ENCODE results near the gene CFAP46. TPM values are rescaled to one million over a fixed set of nuclear protein-coding genes. Genes with fewer than 3 reads are reported as not detected.

Gene CFAP46
- total RNA-seq, 2 donors from 2014 or later = 0.35 to 1.5 TPM

DNA sequence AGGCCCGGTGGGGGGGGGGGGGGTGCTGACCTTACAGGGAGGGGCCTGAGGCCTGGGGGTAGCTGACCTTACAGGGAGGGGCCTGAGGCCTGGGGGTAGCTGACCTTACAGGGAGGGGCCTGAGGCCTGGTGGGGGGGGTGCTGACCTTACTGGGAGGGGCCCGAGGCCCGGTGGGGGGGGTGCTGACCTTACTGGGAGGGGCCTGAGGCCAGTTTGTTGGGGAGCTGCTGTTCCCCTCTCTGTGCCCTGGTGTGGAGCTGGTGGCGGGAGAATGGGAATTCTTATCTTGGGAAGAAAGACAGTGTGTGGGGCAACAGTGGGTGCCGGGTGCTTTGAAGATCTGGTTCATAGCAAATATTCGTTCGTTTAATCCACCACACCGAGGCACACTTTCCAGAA is 46.6 kb upstream of the CFAP46 start:
- H3K27ac ChIP-seq = no peak overlapping the region
- DNase-seq (ENCODE audit: low spot score) = no peak
- TF ChIP-seq, protein P1, sequence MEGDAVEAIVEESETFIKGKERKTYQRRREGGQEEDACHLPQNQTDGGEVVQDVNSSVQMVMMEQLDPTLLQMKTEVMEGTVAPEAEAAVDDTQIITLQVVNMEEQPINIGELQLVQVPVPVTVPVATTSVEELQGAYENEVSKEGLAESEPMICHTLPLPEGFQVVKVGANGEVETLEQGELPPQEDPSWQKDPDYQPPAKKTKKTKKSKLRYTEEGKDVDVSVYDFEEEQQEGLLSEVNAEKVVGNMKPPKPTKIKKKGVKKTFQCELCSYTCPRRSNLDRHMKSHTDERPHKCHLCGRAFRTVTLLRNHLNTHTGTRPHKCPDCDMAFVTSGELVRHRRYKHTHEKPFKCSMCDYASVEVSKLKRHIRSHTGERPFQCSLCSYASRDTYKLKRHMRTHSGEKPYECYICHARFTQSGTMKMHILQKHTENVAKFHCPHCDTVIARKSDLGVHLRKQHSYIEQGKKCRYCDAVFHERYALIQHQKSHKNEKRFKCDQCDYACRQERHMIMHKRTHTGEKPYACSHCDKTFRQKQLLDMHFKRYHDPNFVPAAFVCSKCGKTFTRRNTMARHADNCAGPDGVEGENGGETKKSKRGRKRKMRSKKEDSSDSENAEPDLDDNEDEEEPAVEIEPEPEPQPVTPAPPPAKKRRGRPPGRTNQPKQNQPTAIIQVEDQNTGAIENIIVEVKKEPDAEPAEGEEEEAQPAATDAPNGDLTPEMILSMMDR (IDR thresholded peaks at IDR 0.05) = no peak
- H3K4me3 ChIP-seq = no peak overlapping the region
- H3K9me3 ChIP-seq = no peaks in the 10 kb centered on the region
- no peaks in the 10 kb centered on the region for H3K36me3 ChIP-seq
- H3K4me1 ChIP-seq = no peaks in the 10 kb centered on the region
- no peaks in the 10 kb centered on the region for H3K27me3 ChIP-seq

DNA sequence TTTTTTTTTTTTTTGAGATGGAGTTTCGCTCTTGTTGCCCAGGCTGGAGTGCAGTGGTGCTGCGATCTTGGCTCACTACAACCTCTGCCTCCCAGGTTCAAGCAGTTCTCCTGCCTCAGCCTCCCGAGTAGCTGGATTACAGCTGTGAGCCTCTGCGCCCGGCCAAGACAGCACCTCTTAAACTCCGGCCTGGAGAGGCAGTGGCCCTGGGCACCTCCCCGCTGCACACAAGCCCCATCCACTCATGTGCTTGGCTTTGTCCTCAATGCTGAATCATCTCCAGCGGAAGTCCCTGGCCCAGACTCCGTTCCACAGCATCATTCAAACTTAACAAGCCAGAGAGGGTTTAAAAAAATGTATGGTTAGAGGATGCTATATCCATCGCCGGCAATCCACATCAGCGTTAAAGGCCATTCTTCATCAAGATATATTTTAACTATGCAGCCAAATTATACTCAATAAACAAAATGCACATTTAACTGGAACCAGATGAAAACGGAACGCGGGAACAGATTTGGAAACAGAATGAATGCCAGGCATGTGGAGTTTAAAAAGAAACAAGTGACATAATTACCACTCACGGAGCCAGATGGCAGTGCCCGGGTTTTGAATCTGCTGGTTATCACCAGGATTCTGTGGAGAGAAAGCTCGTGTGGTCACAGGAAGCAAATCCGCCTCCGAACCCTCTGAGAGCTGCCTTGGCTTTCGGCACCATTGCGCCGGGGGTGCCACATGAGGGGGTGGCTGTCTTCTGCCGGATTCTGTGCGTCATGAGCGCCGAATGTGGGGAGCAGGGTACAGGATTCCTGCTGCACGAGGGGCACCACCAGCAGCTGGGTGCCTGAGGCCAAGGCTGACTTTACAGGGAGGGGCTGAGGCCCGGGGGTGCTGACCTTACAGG is 45.6 kb upstream of the CFAP46 start:
- H3K4me3 ChIP-seq = no peak overlapping the region
- no peak overlapping the region for H3K27ac ChIP-seq
- H3K9me3 ChIP-seq = no peaks in the 10 kb centered on the region
- TF ChIP-seq, protein P1 (IDR thresholded peaks at IDR 0.05) = no peak
- no peaks in the 10 kb centered on the region for H3K4me1 ChIP-seq
- no peak for DNase-seq (ENCODE audit: low spot score)
- H3K36me3 ChIP-seq = no peaks in the 10 kb centered on the region
- no peaks in the 10 kb centered on the region for H3K27me3 ChIP-seq

DNA sequence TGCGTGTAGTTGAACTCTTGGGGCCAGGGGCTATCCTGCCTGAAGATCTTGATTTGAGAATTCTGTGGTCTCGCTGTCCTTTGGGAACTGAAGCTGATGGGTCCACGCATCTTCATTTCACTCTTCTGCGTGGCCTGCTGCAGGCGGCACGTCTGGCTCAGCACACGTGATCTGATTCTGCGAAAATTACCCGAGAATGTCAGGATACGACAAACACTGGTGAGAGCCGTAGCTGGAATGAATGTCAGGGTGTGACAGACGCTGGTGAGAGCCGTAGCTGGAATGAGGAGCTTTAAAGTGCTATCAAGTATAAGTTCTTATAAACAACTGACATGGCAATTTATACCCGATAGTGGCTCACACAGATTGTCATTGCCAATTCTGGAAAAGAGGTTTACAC is 44.6 kb upstream of the CFAP46 start:
- H3K27ac ChIP-seq = no peak overlapping the region
- H3K4me3 ChIP-seq = no peak overlapping the region
- no peak for DNase-seq (ENCODE audit: low spot score)
- H3K4me1 ChIP-seq = no peaks in the 10 kb centered on the region
- TF ChIP-seq, protein P1 (IDR thresholded peaks at IDR 0.05) = no peak
- no peaks in the 10 kb centered on the region for H3K27me3 ChIP-seq
- H3K36me3 ChIP-seq = no peaks in the 10 kb centered on the region
- no peaks in the 10 kb centered on the region for H3K9me3 ChIP-seq

DNA sequence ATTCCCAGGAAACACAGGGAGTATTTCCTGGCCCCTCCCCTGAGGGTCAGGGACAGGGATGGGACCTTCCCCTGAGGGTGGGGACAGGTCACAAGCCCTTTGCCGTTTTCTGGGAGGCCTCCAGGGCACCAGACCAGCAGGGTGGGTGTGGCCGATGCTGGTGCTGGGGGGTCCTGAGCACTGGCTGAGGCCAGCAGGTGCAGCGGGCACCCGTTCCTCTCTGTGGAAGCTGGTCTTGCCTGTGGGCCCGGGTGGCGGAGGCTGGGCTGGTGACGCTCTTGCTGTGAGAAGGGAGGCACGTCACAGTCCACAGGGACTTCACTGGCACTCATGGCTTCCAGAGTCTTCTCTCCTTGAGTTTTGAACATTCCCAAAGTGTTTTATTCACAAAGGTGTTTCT is 44.2 kb upstream of the CFAP46 start:
- no peaks in the 10 kb centered on the region for H3K27me3 ChIP-seq
- no peak overlapping the region for H3K4me3 ChIP-seq
- H3K36me3 ChIP-seq = no peaks in the 10 kb centered on the region
- no peaks in the 10 kb centered on the region for H3K9me3 ChIP-seq
- H3K4me1 ChIP-seq = no peaks in the 10 kb centered on the region
- no peak overlapping the region for H3K27ac ChIP-seq
- DNase-seq (ENCODE audit: low spot score) = no peak
- TF ChIP-seq, protein P1 (IDR thresholded peaks at IDR 0.05) = no peak

DNA sequence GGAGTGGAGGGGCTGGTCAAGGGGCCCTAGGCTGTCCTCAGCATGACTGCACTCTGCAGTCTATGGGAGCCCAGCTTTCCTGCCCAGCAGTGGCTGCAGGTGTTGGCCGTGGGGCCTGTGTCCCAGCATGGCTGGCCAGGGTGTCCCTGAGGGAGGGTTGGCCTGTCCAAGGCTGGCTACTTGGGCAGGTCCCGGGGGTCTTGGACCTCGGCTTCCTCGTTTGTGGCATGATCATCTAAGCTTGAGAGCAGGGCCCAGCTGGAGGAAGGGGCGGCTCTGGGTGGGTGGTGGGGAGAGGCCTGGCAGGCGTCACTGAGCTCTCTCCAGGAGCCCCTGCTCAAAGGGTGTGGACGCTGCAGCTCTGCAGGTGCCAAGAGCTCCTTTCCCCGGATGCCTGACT is 43.7 kb upstream of the CFAP46 start:
- Histone ChIP-seq H3K36me3 (no peaks in the 10 kb centered on the region), H3K4me1 (no peaks in the 10 kb centered on the region), H3K27ac (no peak overlapping the region), H3K27me3 (no peaks in the 10 kb centered on the region), H3K4me3 (no peak overlapping the region), H3K9me3 (no peaks in the 10 kb centered on the region)
- DNase-seq (ENCODE audit: low spot score) = no peak
- TF ChIP-seq, protein P1 (IDR thresholded peaks at IDR 0.05) = no peak

- no peak for DNase-seq (ENCODE audit: low spot score)
- H3K27ac ChIP-seq = no peak overlapping the region
- no peaks in the 10 kb centered on the region for H3K27me3 ChIP-seq
- no peaks in the 10 kb centered on the region for H3K36me3 ChIP-seq
- TF ChIP-seq, protein P1 (IDR thresholded peaks at IDR 0.05) = no peak
- H3K4me3 ChIP-seq = no peak overlapping the region
- no peaks in the 10 kb centered on the region for H3K9me3 ChIP-seq
- no peaks in the 10 kb centered on the region for H3K4me1 ChIP-seq
Measured at GRCh38 chr10:132985546-132985900, 43.2 kb upstream of the CFAP46 start.
